Measurements from ENCODE around the gene DOK5. TPM values are rescaled to one million over a fixed set of nuclear protein-coding genes. Genes with fewer than 3 reads are reported as not detected.

Gene DOK5
- total and polyA plus RNA-seq, 2 of the 8 experiments (the other 6 are each of a cell fraction or from before 2014, with no cell fraction given) = 8.9 to 15.0 TPM

GRCh38 chr20:54598352-54598751 lies 123.0 kb downstream of the DOK5 start (continued):
- TF ChIP-seq RNF2 (IDR thresholded peaks at IDR 0.05; ENCODE audit: borderline replicate concordance, low read depth, low read length, missing control alignments, poor library complexity, severe bottlenecking) (no peak), TCF12 (IDR thresholded peaks at IDR 0.05; ENCODE audit: low read depth, low read length) (no peak), SIX5 (IDR thresholded peaks at IDR 0.05; ENCODE audit: low read depth, low read length) (no peak), CHD7 (IDR thresholded peaks at IDR 0.05; ENCODE audit: insufficient replicate concordance, low read length) (no peak), RAD21 (IDR thresholded peaks at IDR 0.05 in 1 of 2, conservative IDR thresholded peaks at IDR 0.05 in 1 of 2; ENCODE audit: low read depth in 2 of 2, low read length in 2 of 2) (no peak), CEBPB (IDR thresholded peaks at IDR 0.05; ENCODE audit: low read depth, low read length) (no peak), TBP (IDR thresholded peaks at IDR 0.05; ENCODE audit: low read depth, low read length) (no peak), TEAD4 (IDR thresholded peaks at IDR 0.05; ENCODE audit: low read depth, low read length) (no peak), POU5F1 (IDR thresholded peaks at IDR 0.05; ENCODE audit: low read depth, low read length) (no peak)
